ENCODE results near the gene PIWIL4.

DNA sequence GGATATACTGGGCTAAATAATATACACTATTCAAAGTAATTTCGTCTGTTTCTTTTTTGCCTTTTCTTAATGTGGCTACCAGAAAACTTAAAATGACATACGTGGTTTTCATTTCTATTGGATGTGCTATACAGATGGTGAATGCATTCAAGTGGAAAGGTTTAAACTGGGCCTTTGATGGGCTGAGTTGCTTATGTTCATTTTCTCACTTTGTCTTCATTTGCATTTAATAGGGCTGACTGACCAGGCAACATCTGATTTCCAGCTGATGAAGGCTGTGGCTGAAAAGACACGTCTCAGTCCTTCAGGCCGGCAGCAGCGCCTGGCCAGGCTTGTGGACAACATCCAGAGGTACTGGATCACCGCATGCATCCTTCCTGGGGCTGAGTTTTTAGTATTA lies 27.9 kb downstream of the PIWIL4 start:
- TF ChIP-seq, protein P1, sequence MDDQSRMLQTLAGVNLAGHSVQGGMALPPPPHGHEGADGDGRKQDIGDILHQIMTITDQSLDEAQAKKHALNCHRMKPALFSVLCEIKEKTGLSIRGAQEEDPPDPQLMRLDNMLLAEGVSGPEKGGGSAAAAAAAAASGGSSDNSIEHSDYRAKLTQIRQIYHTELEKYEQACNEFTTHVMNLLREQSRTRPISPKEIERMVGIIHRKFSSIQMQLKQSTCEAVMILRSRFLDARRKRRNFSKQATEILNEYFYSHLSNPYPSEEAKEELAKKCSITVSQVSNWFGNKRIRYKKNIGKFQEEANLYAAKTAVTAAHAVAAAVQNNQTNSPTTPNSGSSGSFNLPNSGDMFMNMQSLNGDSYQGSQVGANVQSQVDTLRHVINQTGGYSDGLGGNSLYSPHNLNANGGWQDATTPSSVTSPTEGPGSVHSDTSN (CRISPR knock-in tag; IDR thresholded peaks at IDR 0.05): no peak
- TF ChIP-seq, protein P2, sequence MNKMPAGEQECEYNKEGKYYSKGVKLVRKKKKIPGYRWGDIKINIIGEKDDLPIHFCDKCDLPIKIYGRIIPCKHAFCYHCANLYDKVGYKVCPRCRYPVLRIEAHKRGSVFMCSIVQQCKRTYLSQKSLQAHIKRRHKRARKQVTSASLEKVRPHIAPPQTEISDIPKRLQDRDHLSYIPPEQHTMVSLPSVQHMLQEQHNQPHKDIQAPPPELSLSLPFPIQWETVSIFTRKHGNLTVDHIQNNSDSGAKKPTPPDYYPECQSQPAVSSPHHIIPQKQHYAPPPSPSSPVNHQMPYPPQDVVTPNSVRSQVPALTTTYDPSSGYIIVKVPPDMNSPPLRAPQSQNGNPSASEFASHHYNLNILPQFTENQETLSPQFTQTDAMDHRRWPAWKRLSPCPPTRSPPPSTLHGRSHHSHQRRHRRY (tag by site-specific recombination; IDR thresholded peaks at IDR 0.05): no peak
- TF ChIP-seq ZNF24 (tag by site-specific recombination; IDR thresholded peaks at IDR 0.05): no peak
- TF ChIP-seq ZNF157 (tag by site-specific recombination; IDR thresholded peaks at IDR 0.05): no peak
- TF ChIP-seq ZNF114 (tag by site-specific recombination; IDR thresholded peaks at IDR 0.05): no peak
- TF ChIP-seq, protein P3, sequence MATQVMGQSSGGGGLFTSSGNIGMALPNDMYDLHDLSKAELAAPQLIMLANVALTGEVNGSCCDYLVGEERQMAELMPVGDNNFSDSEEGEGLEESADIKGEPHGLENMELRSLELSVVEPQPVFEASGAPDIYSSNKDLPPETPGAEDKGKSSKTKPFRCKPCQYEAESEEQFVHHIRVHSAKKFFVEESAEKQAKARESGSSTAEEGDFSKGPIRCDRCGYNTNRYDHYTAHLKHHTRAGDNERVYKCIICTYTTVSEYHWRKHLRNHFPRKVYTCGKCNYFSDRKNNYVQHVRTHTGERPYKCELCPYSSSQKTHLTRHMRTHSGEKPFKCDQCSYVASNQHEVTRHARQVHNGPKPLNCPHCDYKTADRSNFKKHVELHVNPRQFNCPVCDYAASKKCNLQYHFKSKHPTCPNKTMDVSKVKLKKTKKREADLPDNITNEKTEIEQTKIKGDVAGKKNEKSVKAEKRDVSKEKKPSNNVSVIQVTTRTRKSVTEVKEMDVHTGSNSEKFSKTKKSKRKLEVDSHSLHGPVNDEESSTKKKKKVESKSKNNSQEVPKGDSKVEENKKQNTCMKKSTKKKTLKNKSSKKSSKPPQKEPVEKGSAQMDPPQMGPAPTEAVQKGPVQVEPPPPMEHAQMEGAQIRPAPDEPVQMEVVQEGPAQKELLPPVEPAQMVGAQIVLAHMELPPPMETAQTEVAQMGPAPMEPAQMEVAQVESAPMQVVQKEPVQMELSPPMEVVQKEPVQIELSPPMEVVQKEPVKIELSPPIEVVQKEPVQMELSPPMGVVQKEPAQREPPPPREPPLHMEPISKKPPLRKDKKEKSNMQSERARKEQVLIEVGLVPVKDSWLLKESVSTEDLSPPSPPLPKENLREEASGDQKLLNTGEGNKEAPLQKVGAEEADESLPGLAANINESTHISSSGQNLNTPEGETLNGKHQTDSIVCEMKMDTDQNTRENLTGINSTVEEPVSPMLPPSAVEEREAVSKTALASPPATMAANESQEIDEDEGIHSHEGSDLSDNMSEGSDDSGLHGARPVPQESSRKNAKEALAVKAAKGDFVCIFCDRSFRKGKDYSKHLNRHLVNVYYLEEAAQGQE (tag by site-specific recombination; IDR thresholded peaks at IDR 0.05): no peak
